Spinal cord (tissue), 10 donors: ENCODE results near the gene POGLUT2. TPM values are rescaled to one million over a fixed set of nuclear protein-coding genes. Genes with fewer than 3 reads are reported as not detected.

Experiments used
- DNase-seq, 6 donors: peaks; one replicate each; pipeline versions ENCODE4 v3.0.0 to v3.0.0-alpha.2; 2013 to 2015; ENCODE audit warnings: low spot score in 6 of 6, low read depth in 4 of 6
- H3K27ac ChIP-seq: one replicate; pipeline ENCODE4 v1.5.1; 2013; ENCODE audit warnings: low read depth, low read length, control low read depth
- H3K27me3 ChIP-seq: one replicate; pipeline ENCODE4 v1.6.1; 2013; ENCODE audit warnings: low read length; ENCODE audit not compliant: control insufficient read depth, insufficient read depth
- H3K36me3 ChIP-seq: one replicate; pipeline ENCODE4 v1.6.1; 2013; ENCODE audit warnings: low read length; ENCODE audit not compliant: control insufficient read depth, insufficient read depth
- H3K4me1 ChIP-seq: one replicate; pipeline ENCODE4 v1.6.1; 2013; ENCODE audit warnings: low read length; ENCODE audit not compliant: control insufficient read depth, insufficient read depth
- H3K4me3 ChIP-seq: one replicate; pipeline ENCODE4 v1.5.1; 2013; ENCODE audit warnings: low read depth, low read length, control low read depth
- H3K9me3 ChIP-seq: one replicate; pipeline ENCODE4 v1.6.1; 2013; ENCODE audit warnings: low read length; ENCODE audit not compliant: control insufficient read depth, insufficient read depth
- WGBS: methylation state at CpG from one replicate; pipeline ENCODE4 v1.1.5; 2013; ENCODE audit warnings: missing lambda C conversion rate; ENCODE audit not compliant: insufficient coverage; 5-methylcytosine and 5-hydroxymethylcytosine counted together
- polyA plus RNA-seq, 2 donors: library from polyadenylated mRNA; unstranded; fragments of 120-200 nt; gene quantifications; one replicate each; pipeline ENCODE4 v1.2.1, GENCODE V29; 2013; ENCODE audit not compliant: insufficient read length in 2 of 2
- total RNA-seq, 2 donors: library from RNA; depleted of rRNA in 1 of 2; stranded (reverse); fragments of 120-200 nt in 1 of 2; fragments of >200 nt in 1 of 2; gene quantifications; one replicate each; pipeline versions ENCODE4 v1.2.3 to v1.2.4, GENCODE V29; 2013 to 2014
- donor health status: healthy.

Gene POGLUT2
- total and polyA plus RNA-seq, 4 donors: 13.5 to 26.6 (median 17.5) TPM

- H3K9me3 ChIP-seq: peaks cover 2% of the 10 kb centered on the region
- H3K27me3 ChIP-seq: no peaks in the 10 kb centered on the region
- peaks cover 3% of the 10 kb centered on the region for H3K36me3 ChIP-seq
- no peak for DNase-seq
- H3K4me3 ChIP-seq: no peak overlapping the region
- no peaks in the 10 kb centered on the region for H3K4me1 ChIP-seq
- no peak overlapping the region for H3K27ac ChIP-seq
Measured at GRCh38 chr13:102812611-102813287, 14.0 kb upstream of the POGLUT2 start.

GRCh38 chr13:102807699-102808098, 8.9 kb upstream of the POGLUT2 start:
- no peak overlapping the region for H3K27ac ChIP-seq
- WGBS: no CpG with 5 or more reads among the region's 3 CpGs

GRCh38 chr13:102805680-102806079, 6.9 kb upstream of the POGLUT2 start:
- Histone ChIP-seq H3K27me3 (no peaks in the 10 kb centered on the region), H3K36me3 (peaks cover 5% of the 10 kb centered on the region), H3K4me1 (peaks cover 5% of the 10 kb centered on the region), H3K4me3 (no peak overlapping the region), H3K9me3 (peaks cover 2% of the 10 kb centered on the region), H3K27ac (no peak overlapping the region)
- no CpG with 5 or more reads among the region's 3 CpGs for WGBS
- DNase-seq: no peak

More at GRCh38 chr13:102807699-102808098, 8.9 kb upstream of the POGLUT2 start:
- no peak for DNase-seq
- no peaks in the 10 kb centered on the region for H3K27me3 ChIP-seq
- H3K36me3 ChIP-seq: peaks cover 7% of the 10 kb centered on the region
- no peaks in the 10 kb centered on the region for H3K4me1 ChIP-seq
- H3K9me3 ChIP-seq: peaks cover 2% of the 10 kb centered on the region
- H3K4me3 ChIP-seq: no peak overlapping the region

GRCh38 chr13:102800145-102801041, 1.6 kb upstream of the POGLUT2 start:
- under 1% methylated on average over 60 of the region's 81 CpGs for WGBS
- Histone ChIP-seq H3K9me3 (no peaks in the 10 kb centered on the region), H3K36me3 (peaks cover 3% of the 10 kb centered on the region), H3K4me1 (peaks cover 9% of the 10 kb centered on the region), H3K4me3 (peak overlapping the region; percentile 91), H3K27me3 (no peaks in the 10 kb centered on the region), H3K27ac (peak overlapping the region; percentile 73)
- DNase-seq: peak; percentile 45 to 93 (median 67)

- no peaks in the 10 kb centered on the region for H3K9me3 ChIP-seq
- peak overlapping the region; percentile 91 for H3K4me3 ChIP-seq
- H3K27ac ChIP-seq: peak overlapping the region; percentile 73
- under 1% methylated on average over 64 of the region's 69 CpGs for WGBS
- DNase-seq: peak in 5 of 6 donors; percentile 7 to 54 (median 15)
- peaks cover 7% of the 10 kb centered on the region for H3K36me3 ChIP-seq
- H3K4me1 ChIP-seq: peaks cover 9% of the 10 kb centered on the region
- no peaks in the 10 kb centered on the region for H3K27me3 ChIP-seq
Measured at GRCh38 chr13:102799426-102800144, 809 bp upstream of the POGLUT2 start.

- WGBS: 78% methylated on average over 5 of the region's 9 CpGs
- no peak for DNase-seq
- H3K27ac ChIP-seq: no peak overlapping the region
- peaks cover 4% of the 10 kb centered on the region for H3K4me1 ChIP-seq
- H3K36me3 ChIP-seq: peaks cover 17% of the 10 kb centered on the region
- H3K4me3 ChIP-seq: no peak overlapping the region
- no peaks in the 10 kb centered on the region for H3K9me3 ChIP-seq
- no peaks in the 10 kb centered on the region for H3K27me3 ChIP-seq
Measured at GRCh38 chr13:102793611-102794355, 5.0 kb downstream of the POGLUT2 start.

- no peak overlapping the region for H3K27ac ChIP-seq
Measured at GRCh38 chr13:102792396-102792795, 6.4 kb downstream of the POGLUT2 start.

GRCh38 chr13:102788683-102789082, 10.1 kb downstream of the POGLUT2 start:
- no CpG with 5 or more reads among the region's 8 CpGs for WGBS
- H3K4me1 ChIP-seq: no peaks in the 10 kb centered on the region
- no peak overlapping the region for H3K4me3 ChIP-seq
- no peak overlapping the region for H3K27ac ChIP-seq
- H3K9me3 ChIP-seq: no peaks in the 10 kb centered on the region
- H3K36me3 ChIP-seq: peaks cover 23% of the 10 kb centered on the region
- H3K27me3 ChIP-seq: no peaks in the 10 kb centered on the region
- no peak for DNase-seq

More at GRCh38 chr13:102792396-102792795, 6.4 kb downstream of the POGLUT2 start:
- no peaks in the 10 kb centered on the region for H3K27me3 ChIP-seq
- H3K36me3 ChIP-seq: peaks cover 25% of the 10 kb centered on the region
- 94% methylated on average over 1 of the region's 1 CpG for WGBS
- H3K9me3 ChIP-seq: no peaks in the 10 kb centered on the region
- H3K4me1 ChIP-seq: peaks cover 2% of the 10 kb centered on the region
- DNase-seq: no peak
- H3K4me3 ChIP-seq: no peak overlapping the region

GRCh38 chr13:102784483-102784882, 14.3 kb downstream of the POGLUT2 start:
- H3K36me3 ChIP-seq: peaks cover 20% of the 10 kb centered on the region
- no peaks in the 10 kb centered on the region for H3K4me1 ChIP-seq
- 83% methylated on average over 1 of the region's 3 CpGs for WGBS

More at GRCh38 chr13:102784483-102784882, 14.3 kb downstream of the POGLUT2 start:
- Histone ChIP-seq H3K27ac (no peak overlapping the region), H3K27me3 (no peaks in the 10 kb centered on the region), H3K9me3 (peaks cover 4% of the 10 kb centered on the region), H3K4me3 (no peak overlapping the region)
- DNase-seq: no peak
